ENCODE results near the gene IWS1.
"Not testable (repeated sequence)": the region's sequence is repeated elsewhere in the genome, so short reads cannot be mapped to it uniquely, and the experiment has no call there.

Gene IWS1

DNA sequence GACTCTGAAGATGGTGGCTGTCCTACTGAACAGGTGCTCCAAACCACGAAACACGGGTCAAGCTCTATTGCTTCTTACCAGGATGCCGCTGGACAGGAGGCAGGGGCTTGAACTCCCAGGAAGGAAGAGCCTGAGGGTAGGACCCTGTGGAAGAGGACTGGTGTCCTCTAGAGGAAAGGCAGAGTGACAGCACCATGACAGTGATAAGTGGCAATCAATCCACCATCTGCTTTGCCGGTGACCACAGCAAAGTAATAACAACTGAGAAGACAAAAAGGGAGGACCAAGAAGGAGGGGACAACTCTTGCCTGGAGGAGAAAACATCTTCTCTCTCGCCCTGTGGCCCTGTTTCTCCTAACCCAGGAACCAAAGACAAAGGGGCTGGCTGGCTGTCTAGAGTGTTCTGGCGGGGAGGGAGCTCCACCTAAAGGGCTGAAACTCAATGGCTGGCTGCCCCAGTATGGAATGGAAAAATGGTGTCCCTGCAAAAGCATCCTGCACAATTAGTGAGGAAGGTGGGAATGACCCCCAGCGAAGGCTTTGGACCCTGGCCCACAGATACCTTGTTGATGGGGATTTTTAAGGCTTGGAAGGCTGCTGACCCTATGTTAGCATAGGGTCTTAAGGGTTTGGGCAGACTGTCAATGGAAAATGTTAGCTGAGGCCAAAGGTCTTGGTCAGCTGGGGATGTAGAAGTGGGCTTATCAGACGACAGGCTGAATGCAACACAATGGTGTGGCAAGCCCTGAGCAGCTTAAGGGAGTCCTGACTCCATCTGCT is 72.7 kb downstream of the IWS1 start:
- no peak for DNase-seq

- no peak for DNase-seq
These were observed 73.3 kb downstream of the IWS1 start for GRCh38 chr2:127453013-127453391.

GRCh38 chr2:127452423-127452822 is 73.9 kb downstream of the IWS1 start:
- DNase-seq = not testable (repeated sequence)

- no peak for DNase-seq
These were observed 74.3 kb downstream of the IWS1 start for GRCh38 chr2:127451981-127452380.

- no peak for DNase-seq
These were observed 76.4 kb downstream of the IWS1 start for GRCh38 chr2:127449898-127450297.

- no peak for DNase-seq
These were observed 76.9 kb downstream of the IWS1 start for GRCh38 chr2:127449414-127449813.

DNA sequence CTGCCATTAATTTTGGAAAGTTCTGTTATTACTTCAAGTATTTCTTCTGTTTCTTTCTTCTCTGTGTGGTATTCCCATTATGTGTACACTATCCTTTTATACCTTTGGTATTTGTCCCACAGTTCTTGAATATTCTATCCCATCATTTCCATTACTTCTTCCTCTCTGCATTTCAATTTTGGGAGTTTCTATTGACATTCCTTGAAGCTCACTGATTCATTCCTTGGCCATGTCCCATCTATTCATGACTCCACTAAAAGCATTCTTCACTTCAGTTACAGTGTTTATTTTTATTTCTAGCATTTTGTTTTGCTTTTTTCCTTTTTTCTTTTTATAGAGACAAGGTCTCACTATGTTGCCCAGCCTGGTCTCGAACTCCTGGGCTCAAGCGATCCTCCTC is 77.8 kb downstream of the IWS1 start:
- no peak for DNase-seq

- DNase-seq = no peak
These were observed 86.9 kb downstream of the IWS1 start for GRCh38 chr2:127439343-127439742.

DNA sequence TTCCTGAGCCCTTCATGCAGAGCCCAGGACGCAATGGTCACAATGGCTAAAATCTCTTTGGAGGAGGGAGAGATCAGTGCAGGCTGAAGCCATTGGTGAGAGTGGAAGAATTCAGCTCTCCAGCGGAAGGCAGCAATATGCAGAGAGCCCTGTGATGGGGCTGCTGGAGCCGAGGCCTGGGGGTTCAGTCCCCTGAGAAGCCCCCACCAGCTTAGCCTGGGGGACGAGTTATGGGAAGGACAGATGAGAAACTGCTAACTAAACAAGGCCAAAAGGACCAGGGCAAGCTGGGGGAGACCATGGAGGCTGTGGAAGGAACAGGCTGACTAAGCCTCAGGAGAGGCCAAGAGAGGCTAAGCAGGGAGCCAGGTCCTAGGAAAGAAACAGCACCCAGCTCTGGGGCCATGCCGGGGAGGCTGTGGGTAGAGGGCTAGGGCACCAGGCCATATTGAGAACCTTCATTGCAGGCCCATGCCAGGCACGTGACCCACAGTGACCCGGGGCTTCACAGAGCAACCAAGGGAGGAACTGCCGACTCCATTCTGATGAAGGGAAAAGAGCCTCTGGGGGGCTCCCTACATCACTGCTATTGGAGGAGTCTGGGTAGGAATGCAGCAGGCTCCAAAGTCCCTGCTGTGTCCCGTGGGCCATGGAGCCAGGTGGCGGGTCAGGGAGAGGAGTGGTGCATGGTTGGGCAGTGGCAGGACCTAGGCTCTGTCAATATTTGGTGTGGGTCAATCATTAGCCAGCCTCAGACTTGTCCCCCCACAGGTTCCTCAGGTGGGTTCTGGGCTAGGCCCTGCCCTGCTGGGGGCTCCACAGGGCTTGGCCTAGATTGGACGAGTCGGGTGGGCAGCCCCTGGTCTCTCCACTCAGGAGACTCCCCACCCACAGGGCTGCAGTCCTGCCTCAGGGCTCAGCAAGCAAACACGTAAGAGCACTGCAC is 88.2 kb downstream of the IWS1 start:
- no peak for DNase-seq

DNA sequence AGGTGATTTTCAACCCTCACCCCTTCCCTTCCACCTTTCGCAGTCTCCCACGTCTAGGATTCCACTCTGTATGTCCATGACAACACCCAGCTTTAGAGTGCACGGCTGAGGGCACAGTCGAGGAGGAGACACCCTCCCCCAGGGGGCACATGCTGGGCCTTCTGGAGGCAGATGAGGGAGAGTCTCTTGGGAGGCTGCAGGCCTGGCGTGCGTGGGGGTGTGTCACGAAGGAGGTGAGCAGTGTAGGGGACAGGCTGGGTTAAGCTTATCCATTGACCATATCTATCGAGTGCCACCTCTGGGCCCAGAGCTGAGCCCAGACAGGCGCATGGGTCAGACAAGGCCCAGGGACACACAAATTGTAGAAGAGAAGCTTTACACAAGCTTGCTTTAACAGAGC is 89.2 kb downstream of the IWS1 start:
- DNase-seq = no peak

GRCh38 chr2:127434515-127434914 is 91.8 kb downstream of the IWS1 start:
- DNase-seq = no peak

DNA sequence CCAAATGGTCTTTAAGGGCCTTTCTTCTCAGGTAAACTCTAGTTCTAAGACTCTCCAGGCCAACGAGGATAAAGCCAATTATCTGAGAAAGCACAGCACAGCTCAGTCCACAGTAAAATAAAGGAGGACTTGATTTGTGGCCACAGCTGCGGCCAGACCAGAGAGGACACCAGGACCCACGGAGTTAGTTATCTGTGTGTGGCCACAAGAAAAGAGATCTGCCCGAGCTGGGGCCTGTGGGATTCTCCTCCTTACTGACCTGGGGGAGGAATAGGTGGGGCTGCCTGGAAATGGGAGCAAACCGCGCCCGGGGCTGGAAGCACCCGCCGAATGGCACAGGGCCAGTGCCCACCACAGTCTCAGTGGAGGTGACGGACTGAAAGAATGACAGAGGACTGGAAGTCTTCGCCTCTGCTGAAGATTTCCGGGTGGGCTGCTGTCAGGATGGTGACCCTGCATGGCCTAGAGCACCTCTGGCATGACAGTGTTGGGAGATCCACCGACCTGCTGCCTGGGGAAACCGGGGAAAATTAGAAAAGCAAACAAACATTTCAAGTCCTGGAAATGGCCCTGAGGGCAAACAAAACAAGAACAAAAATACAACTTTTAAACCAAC is 94.8 kb downstream of the IWS1 start:
- DNase-seq = no peak
